ENCODE measurements around the gene PAK2.

DNA sequence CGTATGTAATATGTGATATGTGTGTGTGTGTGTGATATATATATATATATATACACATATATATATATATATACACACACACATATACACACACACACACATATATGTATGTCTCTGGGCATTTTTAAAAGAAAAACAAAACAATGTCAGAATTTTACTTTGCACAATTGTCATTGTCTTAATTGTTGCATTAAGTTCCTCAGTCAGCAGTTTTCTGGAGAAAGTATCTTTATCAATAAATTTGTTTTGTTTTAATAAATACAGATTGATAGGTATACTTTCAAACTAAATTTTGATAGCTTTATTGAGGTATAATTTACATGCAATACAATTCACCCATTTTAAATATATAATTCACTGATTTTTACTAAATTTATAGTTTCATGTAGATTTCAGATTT lies 65.1 kb downstream of the PAK2 start:
- TF ChIP-seq, protein P1, sequence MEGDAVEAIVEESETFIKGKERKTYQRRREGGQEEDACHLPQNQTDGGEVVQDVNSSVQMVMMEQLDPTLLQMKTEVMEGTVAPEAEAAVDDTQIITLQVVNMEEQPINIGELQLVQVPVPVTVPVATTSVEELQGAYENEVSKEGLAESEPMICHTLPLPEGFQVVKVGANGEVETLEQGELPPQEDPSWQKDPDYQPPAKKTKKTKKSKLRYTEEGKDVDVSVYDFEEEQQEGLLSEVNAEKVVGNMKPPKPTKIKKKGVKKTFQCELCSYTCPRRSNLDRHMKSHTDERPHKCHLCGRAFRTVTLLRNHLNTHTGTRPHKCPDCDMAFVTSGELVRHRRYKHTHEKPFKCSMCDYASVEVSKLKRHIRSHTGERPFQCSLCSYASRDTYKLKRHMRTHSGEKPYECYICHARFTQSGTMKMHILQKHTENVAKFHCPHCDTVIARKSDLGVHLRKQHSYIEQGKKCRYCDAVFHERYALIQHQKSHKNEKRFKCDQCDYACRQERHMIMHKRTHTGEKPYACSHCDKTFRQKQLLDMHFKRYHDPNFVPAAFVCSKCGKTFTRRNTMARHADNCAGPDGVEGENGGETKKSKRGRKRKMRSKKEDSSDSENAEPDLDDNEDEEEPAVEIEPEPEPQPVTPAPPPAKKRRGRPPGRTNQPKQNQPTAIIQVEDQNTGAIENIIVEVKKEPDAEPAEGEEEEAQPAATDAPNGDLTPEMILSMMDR (conservative IDR thresholded peaks at IDR 0.05 in 1 of 2, IDR thresholded peaks at IDR 0.05 in 1 of 2; ENCODE audit: extremely low read depth in 1 of 2, insufficient read depth in 1 of 2, low read depth in 1 of 2, low read length in 2 of 2): no peak
- no peak for TF ChIP-seq EZH2 (IDR thresholded peaks at IDR 0.05; ENCODE audit: borderline replicate concordance, low read length)

All from mammary epithelial cell (primary cell).